Keratinocyte (primary cell): ENCODE results near the gene SRSF5. TPM values are rescaled to one million over a fixed set of nuclear protein-coding genes. Genes with fewer than 3 reads are reported as not detected.

Experiments
- DNase-seq: peaks from one replicate; pipeline ENCODE4 v3.0.0-alpha.2; 2011; ENCODE audit warnings: low read depth, missing footprints, low spot score
- FAIRE-seq: peaks from 2 replicates; lab custom pipeline; 2011; peaks lifted over from hg19 to GRCh38; lab: Jason Lieb, UNC
- H2AFZ ChIP-seq: 2 replicates; pipeline ENCODE4 v1.6.0; 2012; ENCODE audit warnings: low read length, control low read depth, inconsistent platforms; ENCODE audit not compliant: control insufficient read depth
- H3K27ac ChIP-seq: 2 replicates; pipeline ENCODE4 v1.5.1; 2011; ENCODE audit warnings: low read length; ENCODE audit not compliant: control insufficient read depth, insufficient read depth
- H3K27me3 ChIP-seq: 3 replicates; pipeline ENCODE4 v1.6.0; 2011; ENCODE audit warnings: low read length; ENCODE audit not compliant: control insufficient read depth, insufficient read depth; ENCODE audit errors: extremely low read depth
- H3K36me3 ChIP-seq, 2 experiments: 2 replicates in 1 of 2; 3 replicates in 1 of 2; pipeline ENCODE4 v1.5.1; 2011; ENCODE audit warnings: low read length in 2 of 2, mild to moderate bottlenecking in 1 of 2; ENCODE audit not compliant: control insufficient read depth in 2 of 2, insufficient read depth in 2 of 2; ENCODE audit errors: extremely low read depth in 1 of 2
- H3K4me1 ChIP-seq: 3 replicates; pipeline ENCODE4 v1.5.1; 2011; ENCODE audit warnings: low read length; ENCODE audit not compliant: control insufficient read depth, insufficient read depth; ENCODE audit errors: extremely low read depth
- H3K4me2 ChIP-seq: 3 replicates; pipeline ENCODE4 v1.6.0; 2011; ENCODE audit warnings: low read depth, low read length; ENCODE audit not compliant: control insufficient read depth, insufficient read depth; ENCODE audit errors: extremely low read depth
- H3K4me3 ChIP-seq, 3 experiments: fragments of 200-600 bp in 1 of 3; sonication (generic) in 1 of 3; 2 replicates in 2 of 3; 3 replicates in 1 of 3; pipeline ENCODE4 v1.5.1; 2011 to 2016; ENCODE audit warnings: low read length in 3 of 3, mild to moderate bottlenecking in 3 of 3, control low read depth in 2 of 3, inconsistent platforms in 1 of 3, low read depth in 1 of 3, mixed read lengths in 1 of 3, mixed run types in 1 of 3, moderate library complexity in 1 of 3; ENCODE audit not compliant: control insufficient read depth in 2 of 3, insufficient read depth in 2 of 3; ENCODE audit errors: extremely low read depth in 1 of 3
- H3K79me2 ChIP-seq: 2 replicates; pipeline ENCODE4 v1.6.0; 2012; ENCODE audit warnings: low read length; ENCODE audit not compliant: control insufficient read depth, insufficient read depth
- H3K9ac ChIP-seq: 3 replicates; pipeline ENCODE4 v1.6.0; 2011; ENCODE audit warnings: low read length; ENCODE audit not compliant: control insufficient read depth, insufficient read depth; ENCODE audit errors: extremely low read depth
- H3K9me1 ChIP-seq: 3 replicates; pipeline ENCODE4 v1.6.0; 2011; ENCODE audit warnings: low read length; ENCODE audit not compliant: control insufficient read depth, insufficient read depth; ENCODE audit errors: extremely low read depth
- H3K9me3 ChIP-seq: 2 replicates; pipeline ENCODE4 v1.5.1; 2012; ENCODE audit warnings: low read depth, low read length; ENCODE audit not compliant: control insufficient read depth
- H4K20me1 ChIP-seq: 3 replicates; pipeline ENCODE4 v1.6.0; 2011; ENCODE audit warnings: low read length; ENCODE audit not compliant: control insufficient read depth, insufficient read depth; ENCODE audit errors: extremely low read depth
- EZH2 ChIP-seq: IDR thresholded peaks from one replicate; pipeline ENCODE4 v1.6.1; 2012; ENCODE audit warnings: inconsistent platforms, mild to moderate bottlenecking, low read length, moderate library complexity
- dilution Hi-C: fragments of 300-500 bp; cut with MboI; formaldehyde crosslinking; loops from one replicate; pipeline ENCODE4 v1.7.0; 2020; ENCODE audit warnings: low sequenced_read_pairs; ENCODE audit not compliant: extremely low pct_ligation_motif_present
- polyA plus RNA-seq, 5 experiments: library from polyadenylated mRNA; depleted of rRNA in 3 of 5; stranded (reverse) in 3 of 5; stranded (forward) in 1 of 5; unstranded in 1 of 5; fragments of >200 nt; gene quantifications; 1 replicate in 1 of 5; 2 replicates in 3 of 5; 3 replicates in 1 of 5; pipeline versions ENCODE4 v1.2.1 to v1.2.3, GENCODE V29; 2011 to 2012; ENCODE audit warnings: missing spikeins in 2 of 5, low read depth in 1 of 5, low replicate concordance in 1 of 5
- TF ChIP-seq, protein P1 (sequence below), 3 experiments: IDR thresholded peaks in 1 of 3; conservative IDR thresholded peaks in 1 of 3; optimal IDR thresholded peaks in 1 of 3; 2 replicates in 2 of 3; 3 replicates in 1 of 3; pipeline versions ENCODE3 to v1.5.1; 2011; ENCODE audit warnings: low read length in 3 of 3, mild to moderate bottlenecking in 3 of 3, moderate library complexity in 2 of 3, control low read depth in 1 of 3, inconsistent platforms in 1 of 3; ENCODE audit not compliant: insufficient read depth in 2 of 3; ENCODE audit errors: extremely low read depth in 1 of 3

SRSF5 gene
- polyA plus RNA-seq, 1 donor (not counting 4 experiments of a cell fraction or from before 2014, with no cell fraction given), result 292 TPM

GRCh38 chr14:69753860-69754259 is 13.1 kb upstream of the SRSF5 start:
- H3K4me1 ChIP-seq, result no peaks in the 10 kb centered on the region
- no peaks in the 10 kb centered on the region for H4K20me1 ChIP-seq
- no peak overlapping the region for H3K4me2 ChIP-seq
- no peaks in the 10 kb centered on the region for H3K9me3 ChIP-seq
- no peak overlapping the region for H3K27ac ChIP-seq
- no peaks in the 10 kb centered on the region for H3K79me2 ChIP-seq
- H3K9me1 ChIP-seq, result no peaks in the 10 kb centered on the region
- no peak overlapping the region for H3K4me3 ChIP-seq
- H3K9ac ChIP-seq, result no peak overlapping the region
- no peak for FAIRE-seq
- H3K36me3 ChIP-seq, result no peaks in the 10 kb centered on the region
- H2AFZ ChIP-seq, result no peak overlapping the region
- dilution Hi-C loops, result no loop called here
- no peaks in the 10 kb centered on the region for H3K27me3 ChIP-seq
- no peak for TF ChIP-seq EZH2
- TF ChIP-seq, protein P1, sequence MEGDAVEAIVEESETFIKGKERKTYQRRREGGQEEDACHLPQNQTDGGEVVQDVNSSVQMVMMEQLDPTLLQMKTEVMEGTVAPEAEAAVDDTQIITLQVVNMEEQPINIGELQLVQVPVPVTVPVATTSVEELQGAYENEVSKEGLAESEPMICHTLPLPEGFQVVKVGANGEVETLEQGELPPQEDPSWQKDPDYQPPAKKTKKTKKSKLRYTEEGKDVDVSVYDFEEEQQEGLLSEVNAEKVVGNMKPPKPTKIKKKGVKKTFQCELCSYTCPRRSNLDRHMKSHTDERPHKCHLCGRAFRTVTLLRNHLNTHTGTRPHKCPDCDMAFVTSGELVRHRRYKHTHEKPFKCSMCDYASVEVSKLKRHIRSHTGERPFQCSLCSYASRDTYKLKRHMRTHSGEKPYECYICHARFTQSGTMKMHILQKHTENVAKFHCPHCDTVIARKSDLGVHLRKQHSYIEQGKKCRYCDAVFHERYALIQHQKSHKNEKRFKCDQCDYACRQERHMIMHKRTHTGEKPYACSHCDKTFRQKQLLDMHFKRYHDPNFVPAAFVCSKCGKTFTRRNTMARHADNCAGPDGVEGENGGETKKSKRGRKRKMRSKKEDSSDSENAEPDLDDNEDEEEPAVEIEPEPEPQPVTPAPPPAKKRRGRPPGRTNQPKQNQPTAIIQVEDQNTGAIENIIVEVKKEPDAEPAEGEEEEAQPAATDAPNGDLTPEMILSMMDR (optimal IDR thresholded peaks at IDR 0.05 in 1 of 3, IDR thresholded peaks at IDR 0.05 in 1 of 3, conservative IDR thresholded peaks at IDR 0.05 in 1 of 3; ENCODE audit: extremely low read depth in 1 of 3, insufficient read depth in 2 of 3, low read length in 3 of 3), result no peak
- no peak for DNase-seq

DNA sequence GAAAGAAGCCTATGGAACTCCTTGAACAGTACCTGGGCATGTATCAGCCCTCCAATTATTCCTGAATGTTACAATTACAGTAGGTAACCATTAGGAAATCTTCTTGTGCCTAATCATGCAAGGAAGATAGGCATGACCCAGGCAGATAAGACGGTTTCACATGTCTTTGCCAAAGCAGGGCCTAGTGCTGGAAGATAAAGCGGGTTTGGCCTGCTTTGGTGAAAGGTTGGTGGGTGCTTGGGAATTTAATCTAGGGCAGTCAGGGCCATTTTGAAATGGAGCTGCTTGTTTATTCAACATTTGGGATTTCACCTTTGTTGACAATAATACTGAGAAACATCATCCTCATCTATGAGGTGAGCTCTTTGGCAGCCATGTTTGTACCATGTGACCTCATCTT is 12.5 kb upstream of the SRSF5 start:
- Histone ChIP-seq H3K4me2 (no peak overlapping the region), H3K4me1 (no peaks in the 10 kb centered on the region), H3K36me3 (no peaks in the 10 kb centered on the region), H3K9me1 (no peaks in the 10 kb centered on the region), H4K20me1 (no peaks in the 10 kb centered on the region), H3K79me2 (no peaks in the 10 kb centered on the region), H3K27me3 (no peaks in the 10 kb centered on the region), H3K4me3 (no peak overlapping the region), H3K27ac (no peak overlapping the region), H3K9me3 (no peaks in the 10 kb centered on the region), H3K9ac (no peak overlapping the region), H2AFZ (no peak overlapping the region)
- dilution Hi-C loops, result no loop called here
- DNase-seq, result no peak
- no peak for FAIRE-seq
- TF ChIP-seq, protein P1 (optimal IDR thresholded peaks at IDR 0.05 in 1 of 3, IDR thresholded peaks at IDR 0.05 in 1 of 3, conservative IDR thresholded peaks at IDR 0.05 in 1 of 3; ENCODE audit: extremely low read depth in 1 of 3, insufficient read depth in 2 of 3, low read length in 3 of 3), result no peak
- no peak for TF ChIP-seq EZH2
